ENCODE measurements around the gene LAMC3. TPM values are rescaled to one million over a fixed set of nuclear protein-coding genes. Genes with fewer than 3 reads are reported as not detected.

LAMC3 gene
- total RNA-seq, 2 donors from 2014 or later = 3.9 to 16.8 TPM

GRCh38 chr9:131013771-131014676 lies 5.0 kb downstream of the LAMC3 start:
- Histone ChIP-seq H3K4me1 (peaks cover 4% of the 10 kb centered on the region), H3K4me3 (no peak overlapping the region), H3K27ac (peak overlapping the region in 1 of 4 donors; percentile 69), H3K36me3 (replicated peaks in 1 of 2; ENCODE audit: insufficient read depth in 1 of 2, low read depth in 2 of 2) (no peaks in the 10 kb centered on the region), H3K9me3 (no peaks in the 10 kb centered on the region), H3K27me3 (no peaks in the 10 kb centered on the region)
- TF ChIP-seq CTCF (IDR thresholded peaks at IDR 0.05) = no peak
- TF ChIP-seq POLR2A (IDR thresholded peaks at IDR 0.05) = no peak
- ATAC-seq (peak; percentile 21), DNase-seq (peak in 2 of 4 donors; percentile 19)
- intact Hi-C loops (cut with DNase I) = no loop called here
- WGBS, 2 donors = 71 to 72% methylated on average over 10 to 16 of the region's 18 CpGs

GRCh38 chr9:131015112-131015511 lies 6.1 kb downstream of the LAMC3 start:
- Histone ChIP-seq H3K27ac (no peak overlapping the region), H3K36me3 (replicated peaks in 1 of 2; ENCODE audit: insufficient read depth in 1 of 2, low read depth in 2 of 2) (no peaks in the 10 kb centered on the region), H3K4me1 (no peaks in the 10 kb centered on the region), H3K9me3 (no peaks in the 10 kb centered on the region), H3K4me3 (no peak overlapping the region), H3K27me3 (no peaks in the 10 kb centered on the region)
- ATAC-seq (no peak), DNase-seq (no peak)
- 56 to 58% methylated on average over 8 of the region's 8 CpGs for WGBS, 2 donors
- intact Hi-C loops (cut with DNase I) = no loop called here
- TF ChIP-seq POLR2A (IDR thresholded peaks at IDR 0.05) = no peak
- TF ChIP-seq CTCF (IDR thresholded peaks at IDR 0.05) = no peak

- TF ChIP-seq CTCF (IDR thresholded peaks at IDR 0.05) = no peak
- TF ChIP-seq POLR2A (IDR thresholded peaks at IDR 0.05) = no peak
- intact Hi-C loops (cut with DNase I) = no loop called here
Measured at GRCh38 chr9:131015876-131016397, 7.0 kb downstream of the LAMC3 start.

GRCh38 chr9:131017067-131017466 lies 8.1 kb downstream of the LAMC3 start:
- intact Hi-C loops (cut with DNase I) = no loop called here
- Histone ChIP-seq H3K4me1 (no peaks in the 10 kb centered on the region), H3K9me3 (no peaks in the 10 kb centered on the region), H3K27ac (no peak overlapping the region), H3K27me3 (no peaks in the 10 kb centered on the region), H3K4me3 (no peak overlapping the region), H3K36me3 (replicated peaks in 1 of 2; ENCODE audit: insufficient read depth in 1 of 2, low read depth in 2 of 2) (no peaks in the 10 kb centered on the region)
- ATAC-seq (no peak), DNase-seq (no peak)
- TF ChIP-seq POLR2A (IDR thresholded peaks at IDR 0.05) (no peak), CTCF (IDR thresholded peaks at IDR 0.05) (no peak)
- 42 to 49% methylated on average over 14 to 19 of the region's 21 CpGs for WGBS, 2 donors

More at GRCh38 chr9:131015876-131016397, 7.0 kb downstream of the LAMC3 start:
- Histone ChIP-seq H3K27ac (no peak overlapping the region), H3K36me3 (replicated peaks in 1 of 2; ENCODE audit: insufficient read depth in 1 of 2, low read depth in 2 of 2) (no peaks in the 10 kb centered on the region), H3K27me3 (no peaks in the 10 kb centered on the region), H3K4me3 (no peak overlapping the region), H3K9me3 (no peaks in the 10 kb centered on the region), H3K4me1 (no peaks in the 10 kb centered on the region)
- 80 to 83% methylated on average over 5 to 6 of the region's 6 CpGs for WGBS, 2 donors
- no peak for DNase-seq
- no peak for ATAC-seq
